K562 (cell line): Measurements from ENCODE around the gene ACOT13. TPM values are rescaled to one million over a fixed set of nuclear protein-coding genes. Genes with fewer than 3 reads are reported as not detected.

Experiments
- ASH1L ChIP-seq: fragments of 450-650 bp; IDR thresholded peaks from 2 replicates; pipeline ENCODE4 v1.6.1; 2018; ENCODE audit warnings: borderline replicate concordance, mild to moderate bottlenecking, low read depth; ENCODE audit not compliant: partially characterized antibody
- ATF6 ChIP-seq: sonication (generic); formaldehyde crosslinking; IDR thresholded peaks from 2 replicates; pipeline ENCODE4 v1.4.0; 2020; ENCODE audit warnings: mild to moderate bottlenecking, missing genetic modification reagents
- CHD2 ChIP-seq: IDR thresholded peaks from 2 replicates; pipeline ENCODE4 v1.6.1; 2011; ENCODE audit warnings: low read depth, low read length
- EHMT2 ChIP-seq: fragments of 450-650 bp; IDR thresholded peaks from 2 replicates; pipeline ENCODE4 v1.6.1; 2018; ENCODE audit warnings: antibody characterized with exemption
- FOXK2 ChIP-seq, 2 experiments: fragments of 450-650 bp; IDR thresholded peaks in 1 of 2; conservative IDR thresholded peaks in 1 of 2; 2 replicates each; pipeline ENCODE4 v1.6.1; 2016; ENCODE audit warnings: low read depth in 2 of 2, mild to moderate bottlenecking in 1 of 2
- GMEB1 ChIP-seq: fragments of 250-450 bp; sonication (Bioruptor Pico); IDR thresholded peaks from 2 replicates; pipeline ENCODE4 v1.4.0; 2020; ENCODE audit warnings: mild to moderate bottlenecking
- HDAC1 ChIP-seq, 2 experiments: fragments of 450-650 bp; IDR thresholded peaks; 2 replicates each; pipeline ENCODE4 v1.6.1; 2016 to 2017; ENCODE audit warnings: inconsistent platforms in 1 of 2, mild to moderate bottlenecking in 1 of 2, moderate library complexity in 1 of 2
- HES1 ChIP-seq: fragments of 450-650 bp; IDR thresholded peaks from 2 replicates; pipeline ENCODE4 v1.6.1; 2016; ENCODE audit warnings: low read depth, mild to moderate bottlenecking, moderate library complexity
- JUNB ChIP-seq: fragments of 450-650 bp; formaldehyde crosslinking; conservative IDR thresholded peaks from 2 replicates; pipeline ENCODE4 v1.4.0; 2020; ENCODE audit warnings: mild to moderate bottlenecking
- MAFG ChIP-seq: fragments of 450-650 bp; conservative IDR thresholded peaks from 2 replicates; pipeline ENCODE4 v1.6.1; 2016; ENCODE audit warnings: missing genetic modification characterization, missing compliant biosample characterization
- NR2F6 ChIP-seq: fragments of 450-650 bp; formaldehyde crosslinking; IDR thresholded peaks from 2 replicates; pipeline ENCODE4 v1.4.0; 2020; ENCODE audit warnings: mild to moderate bottlenecking
- PHF20 ChIP-seq: fragments of 450-650 bp; IDR thresholded peaks from 2 replicates; pipeline ENCODE4 v1.6.1; 2018; ENCODE audit not compliant: partially characterized antibody
- POLR2AphosphoS5 ChIP-seq: IDR thresholded peaks from 2 replicates; pipeline ENCODE4 v1.6.1; 2011; ENCODE audit warnings: mild to moderate bottlenecking, low read depth, low read length, moderate library complexity; ENCODE audit not compliant: control insufficient read depth, insufficient read depth
- PRDM10 ChIP-seq: fragments of 450-650 bp; IDR thresholded peaks from 2 replicates; pipeline ENCODE4 v1.6.1; 2018; ENCODE audit not compliant: partially characterized antibody
- SRF ChIP-seq, 2 experiments: fragments of 250-450, 450-650 bp in 1 of 2; sonication (Bioruptor Pico) in 1 of 2; sonication (generic) in 1 of 2; formaldehyde crosslinking; IDR thresholded peaks; 2 replicates each; pipeline versions ENCODE4 v1.5.0 to v1.5.1; 2020 to 2022; ENCODE audit warnings: mild to moderate bottlenecking in 1 of 2, missing genetic modification reagents in 1 of 2
- TOE1 ChIP-seq, 2 experiments: fragments of 450-650 bp in 1 of 2; sonication (generic) in 1 of 2; formaldehyde crosslinking in 1 of 2; IDR thresholded peaks; 2 replicates each; pipeline versions ENCODE4 v1.7.1 to v1.8.0; 2016 to 2022; ENCODE audit warnings: borderline replicate concordance in 2 of 2, mild to moderate bottlenecking in 2 of 2, antibody characterized with exemption in 1 of 2, inconsistent platforms in 1 of 2, low read depth in 1 of 2, missing genetic modification reagents in 1 of 2, moderate library complexity in 1 of 2
- ZEB2 ChIP-seq: fragments of 450-650 bp; IDR thresholded peaks from 2 replicates; pipeline ENCODE4 v1.6.1; 2016
- ZNF76 ChIP-seq: fragments of 250-450 bp; sonication (Bioruptor Pico); IDR thresholded peaks from 2 replicates; pipeline ENCODE4 v1.4.0; 2020; ENCODE audit warnings: mild to moderate bottlenecking, moderate library complexity, borderline replicate concordance
- polyA plus RNA-seq, 8 experiments: library from polyadenylated mRNA; depleted of rRNA in 4 of 8; stranded (reverse) in 5 of 8; unstranded in 3 of 8; fragments of >200 nt; fragmentation: Nextera tagmentation in 2 of 8; fragmentation: Illumina TruSeq in 1 of 8; extraction: Ambion mirVana in 2 of 8; extraction: Trizol in 1 of 8; gene quantifications; 2 replicates each; pipeline versions ENCODE4 v1.2.1 to v1.2.3, GENCODE V29; 2011 to 2014; ENCODE audit warnings: inconsistent platforms in 1 of 8, missing spikeins in 1 of 8
- total RNA-seq, 7 experiments: library from RNA; depleted of rRNA in 6 of 7; stranded (reverse); fragments of >200 nt in 6 of 7; fragmentation: Illumina TruSeq in 2 of 7; extraction: Trizol in 2 of 7; gene quantifications; 2 replicates each; pipeline versions ENCODE4 v1.2.1 to v1.2.3, GENCODE V29; 2011 to 2021; ENCODE audit warnings: low replicate concordance in 1 of 7

The ACOT13 gene
- total and polyA plus RNA-seq, 9 of the 15 experiments (the other 6 are each of a cell fraction or from before 2014, with no cell fraction given) = 14.1 to 129 (median 65.7) TPM

GRCh38 chr6:24683297-24684296 is 16.7 kb downstream of the ACOT13 start (continued):
- TF ChIP-seq ZNF76 (CRISPR knock-in tag) (no peak), FOXK2 (conservative IDR thresholded peaks at IDR 0.05 in 1 of 2, IDR thresholded peaks at IDR 0.05 in 1 of 2; ENCODE audit: low read depth in 2 of 2) (no peak), HES1 (no peak), GMEB1 (no peak), PHF20 (no peak), CHD2 (no peak), POLR2AphosphoS5 (no peak), ATF6 (CRISPR knock-in tag) (no peak), ZEB2 (no peak), MAFG (tag) (no peak), NR2F6 (CRISPR knock-in tag) (no peak), TOE1 (IDR thresholded peaks at IDR 0.05; ENCODE audit: borderline replicate concordance) (no peak), TOE1 (CRISPR knock-in tag; IDR thresholded peaks at IDR 0.05; ENCODE audit: borderline replicate concordance, low read depth) (no peak), ASH1L (no peak), SRF (CRISPR knock-in tag; IDR thresholded peaks at IDR 0.05) (no peak), EHMT2 (no peak), HDAC1 (IDR thresholded peaks at IDR 0.05) (no peak), PRDM10 (no peak), JUNB (CRISPR knock-in tag) (no peak)
